IMR-90 (cell line): ENCODE measurements around the gene TPO. TPM values are rescaled to one million over a fixed set of nuclear protein-coding genes. Genes with fewer than 3 reads are reported as not detected.

Experiments used
- ATAC-seq: fragments of 200-7000 bp; cut with Tn5 transposase; 2 replicates; pipeline ENCODE4 v1.9.1; 2020; ENCODE audit warnings: low read depth, mild to moderate bottlenecking, moderate library complexity
- BruUV-seq: library from RNA; stranded (reverse); fragments of 400-500 nt; replicated peaks from 2 replicates; lab custom pipeline; 2021; lab: Mats Ljungman, UMichigan
- CTCF ChIA-PET: fragments of 300-600 bp; formaldehyde crosslinking; extraction: SDS; loops from one replicate; lab custom pipeline; 2021; ENCODE audit warnings: antibody characterized with exemption; lab: Yijun Ruan, JAX
- POLR2A ChIA-PET: fragments of 300-600 bp; sonication (Branson Sonifier 250); formaldehyde crosslinking; loops from one replicate; lab custom pipeline; 2022; ENCODE audit warnings: antibody characterized with exemption; ENCODE audit not compliant: unreplicated experiment; lab: Charles Lee
- DNase-seq: peaks from one replicate; pipeline ENCODE4 v3.0.0; 2013
- H2AFZ ChIP-seq: replicated peaks from 2 replicates; pipeline ENCODE3; 2013; ENCODE audit warnings: low read length, mild to moderate bottlenecking; ENCODE audit not compliant: poor library complexity
- H2AK5ac ChIP-seq: 2 replicates; pipeline ENCODE4 v1.6.1; 2013; ENCODE audit warnings: low read depth, low read length, inconsistent platforms
- H2AK9ac ChIP-seq: replicated peaks from 2 replicates; pipeline ENCODE3; 2013; ENCODE audit warnings: mild to moderate bottlenecking, low read depth, low read length, moderate library complexity; ENCODE audit not compliant: poor library complexity
- H2BK120ac ChIP-seq: 2 replicates; pipeline ENCODE4 v1.6.1; 2013; ENCODE audit warnings: low read depth, low read length, inconsistent platforms
- H2BK15ac ChIP-seq: 3 replicates; pipeline ENCODE4 v1.6.1; 2013; ENCODE audit warnings: low read depth, low read length, inconsistent platforms
- H2BK20ac ChIP-seq: 2 replicates; pipeline ENCODE4 v1.6.1; 2013; ENCODE audit warnings: low read depth, mild to moderate bottlenecking, inconsistent platforms, low read length, moderate library complexity
- H2BK5ac ChIP-seq: 2 replicates; pipeline ENCODE4 v1.6.1; 2013; ENCODE audit warnings: mild to moderate bottlenecking, low read depth, low read length, inconsistent platforms; ENCODE audit not compliant: poor library complexity, severe bottlenecking
- H3K14ac ChIP-seq: replicated peaks from 2 replicates; pipeline ENCODE4 v1.6.1; 2013; ENCODE audit warnings: low read depth, low read length, inconsistent platforms
- H3K18ac ChIP-seq: 2 replicates; pipeline ENCODE4 v1.6.1; 2013; ENCODE audit warnings: low read depth, low read length, control low read depth
- H3K23ac ChIP-seq: 2 replicates; pipeline ENCODE4 v1.6.1; 2013; ENCODE audit warnings: low read depth, low read length, inconsistent platforms
- H3K27ac ChIP-seq: 2 replicates; pipeline ENCODE4 v1.5.1; 2013; ENCODE audit warnings: mild to moderate bottlenecking, control low read depth, low read length; ENCODE audit not compliant: insufficient read depth
- H3K27me3 ChIP-seq: 2 replicates; pipeline ENCODE4 v1.6.1; 2013; ENCODE audit warnings: low read length; ENCODE audit not compliant: control insufficient read depth, insufficient read depth
- H3K36me3 ChIP-seq: 2 replicates; pipeline ENCODE4 v1.6.1; 2013; ENCODE audit warnings: low read length, mixed read lengths; ENCODE audit not compliant: control insufficient read depth, insufficient read depth
- H3K4ac ChIP-seq: 2 replicates; pipeline ENCODE4 v1.6.1; 2013; ENCODE audit warnings: low read depth, low read length, inconsistent platforms
- H3K4me1 ChIP-seq: 2 replicates; pipeline ENCODE4 v1.6.1; 2013; ENCODE audit warnings: low read length, mixed read lengths; ENCODE audit not compliant: control insufficient read depth, insufficient read depth
- H3K4me2 ChIP-seq: 2 replicates; pipeline ENCODE4 v1.6.1; 2013; ENCODE audit warnings: low read depth, mild to moderate bottlenecking, control low read depth, low read length, moderate library complexity
- H3K4me3 ChIP-seq: 2 replicates; pipeline ENCODE4 v1.5.1; 2013; ENCODE audit warnings: low read depth, mild to moderate bottlenecking, control low read depth, low read length, moderate library complexity; ENCODE audit not compliant: insufficient read depth
- H3K56ac ChIP-seq: 2 replicates; pipeline ENCODE4 v1.6.1; 2013; ENCODE audit warnings: low read length, inconsistent platforms; ENCODE audit not compliant: insufficient read depth; ENCODE audit errors: extremely low read depth
- H3K79me1 ChIP-seq, 2 experiments: 2 replicates each; pipeline ENCODE4 v1.6.1; 2013; ENCODE audit warnings: low read length in 2 of 2, inconsistent platforms in 1 of 2, low read depth in 1 of 2
- H3K9ac ChIP-seq: 2 replicates; pipeline ENCODE4 v1.6.1; 2013; ENCODE audit warnings: low read depth, low read length, control low read depth
- H3K9me1 ChIP-seq: 2 replicates; pipeline ENCODE4 v1.6.1; 2013; ENCODE audit warnings: low read length, inconsistent platforms; ENCODE audit not compliant: insufficient read depth
- H3K9me3 ChIP-seq: 2 replicates; pipeline ENCODE4 v1.6.1; 2013; ENCODE audit warnings: low read length; ENCODE audit not compliant: control insufficient read depth, insufficient read depth
- H4K20me1 ChIP-seq: 2 replicates; pipeline ENCODE4 v1.6.1; 2013; ENCODE audit warnings: low read length, inconsistent platforms; ENCODE audit not compliant: insufficient read depth
- H4K5ac ChIP-seq: 2 replicates; pipeline ENCODE4 v1.6.1; 2013; ENCODE audit warnings: mild to moderate bottlenecking, low read depth, low read length, control low read depth
- H4K8ac ChIP-seq, 2 experiments: 2 replicates each; pipeline ENCODE4 v1.6.1; 2013; ENCODE audit warnings: low read depth in 2 of 2, low read length in 2 of 2, control low read depth in 1 of 2, inconsistent platforms in 1 of 2
- H4K91ac ChIP-seq: 2 replicates; pipeline ENCODE4 v1.6.1; 2013; ENCODE audit warnings: low read depth, low read length, inconsistent platforms; ENCODE audit not compliant: insufficient read depth
- MAZ ChIP-seq: IDR thresholded peaks from 2 replicates; pipeline ENCODE4 v1.6.1; 2012; ENCODE audit warnings: low read depth, mild to moderate bottlenecking, low read length, improper control_type of control experiment, moderate library complexity, borderline replicate concordance
- NFE2L2 ChIP-seq: fragments of 150-350 bp; IDR thresholded peaks from 2 replicates; pipeline ENCODE4 v1.6.1; 2016; ENCODE audit warnings: low read depth, mild to moderate bottlenecking, low read length
- WGBS, 2 experiments: methylation state at CpG; one replicate each; pipeline versions ENCODE4 v1.1.5 to v1.1.7; 2013; ENCODE audit warnings: missing lambda C conversion rate in 2 of 2; ENCODE audit not compliant: insufficient read length in 1 of 2; ENCODE audit errors: extremely low coverage in 2 of 2; 5-methylcytosine and 5-hydroxymethylcytosine counted together
- dilution Hi-C: fragments of 300-500 bp; cut with HindIII; formaldehyde crosslinking; loops from one replicate; pipeline ENCODE4 v1.14.3; 2018; ENCODE audit warnings: low sequenced_read_pairs; ENCODE audit not compliant: unreplicated experiment
- in situ Hi-C: fragments of 300-500 bp; cut with MboI; formaldehyde crosslinking; loops from 3 replicates; pipeline ENCODE4 v1.14.3; 2019; ENCODE audit warnings: low sequenced_read_pairs, inconsistent platforms, mixed read lengths
- intact Hi-C: fragments of 100-400 bp; cut with micrococcal nuclease; formaldehyde crosslinking; loops from 2 replicates; pipeline ENCODE4 v1.10.0; 2022
- polyA plus RNA-seq, 3 experiments: library from polyadenylated mRNA; depleted of rRNA; stranded (reverse); fragments of >200 nt; gene quantifications; 2 replicates each; pipeline ENCODE4 v1.2.3, GENCODE V29; 2012; ENCODE audit warnings: low replicate concordance in 1 of 3
- total RNA-seq: library from RNA; depleted of rRNA; stranded (reverse); fragments of >200 nt; gene quantifications from 2 replicates; pipeline ENCODE4 v1.2.3, GENCODE V29; 2012
- TF ChIP-seq, protein P1 (sequence below): fragments of 150-350 bp; IDR thresholded peaks from 2 replicates; pipeline ENCODE4 v1.6.1; 2016; ENCODE audit warnings: low read depth, mild to moderate bottlenecking, low read length, moderate library complexity, borderline replicate concordance

The TPO gene
- total and polyA plus RNA-seq, 2 of the 4 experiments (the other 2 are of a cell fraction), result not detected

- Histone ChIP-seq H2AK9ac (no peak overlapping the region), H3K14ac (no peak overlapping the region), H2BK120ac (no peak overlapping the region), H2BK20ac (no peak overlapping the region), H2BK15ac (no peak overlapping the region), H3K9me1 (no peaks in the 10 kb centered on the region), H3K4me3 (no peak overlapping the region), H3K56ac (no peak overlapping the region), H3K9ac (no peak overlapping the region), H3K4me1 (no peaks in the 10 kb centered on the region), H3K27ac (no peak overlapping the region), H3K4ac (no peak overlapping the region), H3K36me3 (no peaks in the 10 kb centered on the region), H4K20me1 (no peaks in the 10 kb centered on the region), H3K27me3 (no peaks in the 10 kb centered on the region), H3K23ac (no peak overlapping the region), H4K91ac (no peak overlapping the region), H2BK5ac (no peak overlapping the region), H4K8ac (no peak overlapping the region), H2AFZ (no peak overlapping the region), H3K9me3 (peaks cover 28% of the 10 kb centered on the region), H4K5ac (no peak overlapping the region), H3K18ac (no peak overlapping the region), H3K79me1 (no peaks in the 10 kb centered on the region), H3K4me2 (no peak overlapping the region), H2AK5ac (no peak overlapping the region)
- in situ Hi-C loops (no loop called here), dilution Hi-C loops (no loop called here), intact Hi-C loops (no loop called here)
- CTCF ChIA-PET, result no interaction called here
- 20% methylated on average over 1 of the region's 11 CpGs; no CpG with 5 or more reads in 1 of the 2 experiments for WGBS, 2 experiments
- no TSS peak for BruUV-seq
- no peak for ATAC-seq
- TF ChIP-seq MAZ (no peak), NFE2L2 (no peak)
- TF ChIP-seq, protein P1, sequence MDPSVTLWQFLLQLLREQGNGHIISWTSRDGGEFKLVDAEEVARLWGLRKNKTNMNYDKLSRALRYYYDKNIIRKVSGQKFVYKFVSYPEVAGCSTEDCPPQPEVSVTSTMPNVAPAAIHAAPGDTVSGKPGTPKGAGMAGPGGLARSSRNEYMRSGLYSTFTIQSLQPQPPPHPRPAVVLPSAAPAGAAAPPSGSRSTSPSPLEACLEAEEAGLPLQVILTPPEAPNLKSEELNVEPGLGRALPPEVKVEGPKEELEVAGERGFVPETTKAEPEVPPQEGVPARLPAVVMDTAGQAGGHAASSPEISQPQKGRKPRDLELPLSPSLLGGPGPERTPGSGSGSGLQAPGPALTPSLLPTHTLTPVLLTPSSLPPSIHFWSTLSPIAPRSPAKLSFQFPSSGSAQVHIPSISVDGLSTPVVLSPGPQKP, result no peak
- no peak for DNase-seq
- POLR2A ChIA-PET, result no interaction called here
Measured at GRCh38 chr2:1371082-1371481, 42.2 kb upstream of the TPO start.
